WTC11 (cell line): ENCODE data around the gene AFF2. TPM values are rescaled to one million over a fixed set of nuclear protein-coding genes. Genes with fewer than 3 reads are reported as not detected.

Experiments used
- ATAC-seq: fragments of 200-7000 bp; cut with Tn5 transposase; 2 replicates; pipeline ENCODE4 v1.10.0; 2021; ENCODE audit warnings: mild to moderate bottlenecking, moderate library complexity
- CTCF ChIA-PET: fragments of 300-600 bp; sonication (Branson Sonifier 250); formaldehyde crosslinking; loops from one replicate; lab custom pipeline; 2021; ENCODE audit warnings: antibody characterized with exemption; lab: Charles Lee
- POLR2A ChIA-PET: fragments of 350-600 bp; sonication (Branson Sonifier 250); formaldehyde crosslinking; loops from one replicate; lab custom pipeline; 2021; ENCODE audit warnings: antibody characterized with exemption; lab: Charles Lee
- DNase-seq: peaks from one replicate; pipeline ENCODE4 v3.0.0; 2021; ENCODE audit warnings: low spot score
- H3K27ac Mint-ChIP-seq: 2 replicates; pipeline ENCODE4 v1.8.0; 2021; ENCODE audit warnings: mixed read lengths
- H3K27me3 Mint-ChIP-seq: 2 replicates; pipeline ENCODE4 v1.8.0; 2021; ENCODE audit warnings: low read depth, mild to moderate bottlenecking, moderate library complexity, mixed read lengths
- H3K36me3 Mint-ChIP-seq: 2 replicates; pipeline ENCODE4 v1.8.0; 2021; ENCODE audit warnings: mixed read lengths
- H3K4me1 Mint-ChIP-seq: 2 replicates; pipeline ENCODE4 v1.8.0; 2022; ENCODE audit warnings: mixed read lengths
- H3K4me3 Mint-ChIP-seq: 2 replicates; pipeline ENCODE4 v1.8.0; 2021; ENCODE audit warnings: mild to moderate bottlenecking, moderate library complexity, mixed read lengths
- H3K9me3 Mint-ChIP-seq: 2 replicates; pipeline ENCODE4 v1.8.0; 2021; ENCODE audit warnings: mixed read lengths
- CREB1 ChIP-seq: sonication (generic); formaldehyde crosslinking; IDR thresholded peaks from 2 replicates; pipeline ENCODE4 v1.8.0; 2023; ENCODE audit warnings: mild to moderate bottlenecking, missing genetic modification reagents
- ELF4 ChIP-seq: sonication (generic); formaldehyde crosslinking; IDR thresholded peaks from 2 replicates; pipeline ENCODE4 v1.8.1; 2022; ENCODE audit warnings: low read depth, mild to moderate bottlenecking, moderate library complexity, missing genetic modification reagents
- ETV6 ChIP-seq: sonication (generic); formaldehyde crosslinking; IDR thresholded peaks from 2 replicates; pipeline ENCODE4 v1.8.1; 2022; ENCODE audit warnings: mild to moderate bottlenecking, missing genetic modification reagents
- FOXK1 ChIP-seq: sonication (generic); formaldehyde crosslinking; IDR thresholded peaks from 2 replicates; pipeline ENCODE4 v1.8.0; 2022; ENCODE audit warnings: mild to moderate bottlenecking, moderate library complexity, missing genetic modification reagents
- MLX ChIP-seq: sonication (generic); formaldehyde crosslinking; IDR thresholded peaks from 2 replicates; pipeline ENCODE4 v1.8.1; 2023; ENCODE audit warnings: mild to moderate bottlenecking, missing genetic modification reagents, moderate library complexity
- MXD4 ChIP-seq: fragments of 250-450 bp; sonication (Bioruptor Pico); IDR thresholded peaks from 2 replicates; pipeline ENCODE4 v1.8.0; 2021; ENCODE audit warnings: mild to moderate bottlenecking, moderate library complexity, borderline replicate concordance
- NR2C2 ChIP-seq: sonication (generic); formaldehyde crosslinking; IDR thresholded peaks from 2 replicates; pipeline ENCODE4 v1.8.0; 2022; ENCODE audit warnings: mild to moderate bottlenecking, missing genetic modification reagents
- SMAD4 ChIP-seq: sonication (generic); formaldehyde crosslinking; IDR thresholded peaks from 2 replicates; pipeline ENCODE4 v1.8.0; 2022; ENCODE audit warnings: mild to moderate bottlenecking, missing genetic modification reagents
- TEAD1 ChIP-seq: sonication (generic); formaldehyde crosslinking; IDR thresholded peaks from 2 replicates; pipeline ENCODE4 v1.8.0; 2022; ENCODE audit warnings: mild to moderate bottlenecking, missing genetic modification reagents
- TP53 ChIP-seq: sonication (generic); formaldehyde crosslinking; IDR thresholded peaks from 2 replicates; pipeline ENCODE4 v1.8.1; 2023; ENCODE audit warnings: mild to moderate bottlenecking, missing genetic modification reagents
- ZNF219 ChIP-seq: sonication (generic); formaldehyde crosslinking; IDR thresholded peaks from 2 replicates; pipeline ENCODE4 v1.8.0; 2023; ENCODE audit warnings: missing genetic modification reagents, mild to moderate bottlenecking, borderline replicate concordance
- ZNF232 ChIP-seq: sonication (generic); formaldehyde crosslinking; IDR thresholded peaks from 2 replicates; pipeline ENCODE4 v1.8.0; 2022; ENCODE audit warnings: mild to moderate bottlenecking, missing genetic modification reagents
- ZNF317 ChIP-seq: sonication (generic); formaldehyde crosslinking; IDR thresholded peaks from 2 replicates; pipeline ENCODE4 v1.8.1; 2023; ENCODE audit warnings: low read depth, mild to moderate bottlenecking, moderate library complexity, missing genetic modification reagents, borderline replicate concordance
- ZNF671 ChIP-seq: fragments of 250-450 bp; sonication (Bioruptor Pico); IDR thresholded peaks from 2 replicates; pipeline ENCODE4 v1.8.0; 2021; ENCODE audit warnings: mild to moderate bottlenecking
- ZSCAN18 ChIP-seq: fragments of 250-450 bp; sonication (Bioruptor Pico); IDR thresholded peaks from 2 replicates; pipeline ENCODE4 v2.1.2; 2022; ENCODE audit warnings: mild to moderate bottlenecking, moderate library complexity
- total RNA-seq: library from RNA; stranded (reverse); gene quantifications from 3 replicates; pipeline ENCODE4 v1.2.3, GENCODE V29; 2021
- TF ChIP-seq, protein P1 (sequence below): sonication (generic); formaldehyde crosslinking; IDR thresholded peaks from 2 replicates; pipeline ENCODE4 v1.8.1; 2023; ENCODE audit warnings: mild to moderate bottlenecking, moderate library complexity, missing genetic modification reagents
- TF ChIP-seq, protein P2 (sequence below): sonication (generic); formaldehyde crosslinking; IDR thresholded peaks from 2 replicates; pipeline ENCODE4 v1.8.0; 2023; ENCODE audit warnings: missing genetic modification reagents
- TF ChIP-seq, protein P3 (sequence below): sonication (generic); formaldehyde crosslinking; IDR thresholded peaks from 2 replicates; pipeline ENCODE4 v1.8.1; 2022; ENCODE audit warnings: mild to moderate bottlenecking, moderate library complexity, missing genetic modification reagents
- TF ChIP-seq, protein P4 (sequence below): fragments of 250-450 bp; sonication (Bioruptor Pico); IDR thresholded peaks from 2 replicates; pipeline ENCODE4 v1.9.0; 2021; ENCODE audit warnings: mild to moderate bottlenecking
- TF ChIP-seq, protein P5 (sequence below): sonication (generic); formaldehyde crosslinking; IDR thresholded peaks from 2 replicates; pipeline ENCODE4 v1.8.0; 2022; ENCODE audit warnings: mild to moderate bottlenecking, missing genetic modification reagents
- TF ChIP-seq, protein P6 (sequence below): sonication (generic); formaldehyde crosslinking; IDR thresholded peaks from 2 replicates; pipeline ENCODE4 v1.8.1; 2022; ENCODE audit warnings: missing genetic modification reagents, borderline replicate concordance

Gene AFF2
- total RNA-seq, 1 experiment from 2014 or later: 7.6 TPM

DNA sequence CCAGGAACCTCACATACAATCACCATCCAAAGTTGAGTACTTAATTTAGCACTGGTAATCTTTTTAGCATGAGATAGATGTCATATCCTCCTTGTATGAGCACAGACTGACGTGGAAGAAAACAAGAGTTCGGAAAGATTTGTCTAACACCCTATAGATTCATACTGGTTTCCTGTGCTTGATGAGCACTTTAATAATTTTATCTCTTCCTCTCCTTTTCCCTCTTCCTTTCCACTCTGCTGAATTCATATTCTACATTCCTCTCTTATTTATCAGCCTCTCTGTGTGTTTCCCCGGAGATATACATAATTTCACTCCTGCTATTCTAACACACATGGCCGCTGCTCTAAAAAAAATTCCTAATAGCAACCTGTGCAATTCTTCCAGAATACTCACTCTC lies 273.9 kb downstream of the AFF2 start:
- Mint-ChIP-seq H3K9me3 (peaks cover 29% of the 10 kb centered on the region), H3K27me3 (no peaks in the 10 kb centered on the region), H3K4me3 (no peak overlapping the region), H3K36me3 (peaks cover 7% of the 10 kb centered on the region), H3K27ac (no peak overlapping the region), H3K4me1 (peaks cover 10% of the 10 kb centered on the region)
- DNase-seq (no peak), ATAC-seq (no peak)
- ChIA-PET POLR2A (no interaction called here), CTCF (no interaction called here)
- TF ChIP-seq TP53 (CRISPR knock-in tag) (no peak), NR2C2 (CRISPR knock-in tag) (no peak), ZNF232 (CRISPR knock-in tag) (no peak)
- TF ChIP-seq, protein P1, sequence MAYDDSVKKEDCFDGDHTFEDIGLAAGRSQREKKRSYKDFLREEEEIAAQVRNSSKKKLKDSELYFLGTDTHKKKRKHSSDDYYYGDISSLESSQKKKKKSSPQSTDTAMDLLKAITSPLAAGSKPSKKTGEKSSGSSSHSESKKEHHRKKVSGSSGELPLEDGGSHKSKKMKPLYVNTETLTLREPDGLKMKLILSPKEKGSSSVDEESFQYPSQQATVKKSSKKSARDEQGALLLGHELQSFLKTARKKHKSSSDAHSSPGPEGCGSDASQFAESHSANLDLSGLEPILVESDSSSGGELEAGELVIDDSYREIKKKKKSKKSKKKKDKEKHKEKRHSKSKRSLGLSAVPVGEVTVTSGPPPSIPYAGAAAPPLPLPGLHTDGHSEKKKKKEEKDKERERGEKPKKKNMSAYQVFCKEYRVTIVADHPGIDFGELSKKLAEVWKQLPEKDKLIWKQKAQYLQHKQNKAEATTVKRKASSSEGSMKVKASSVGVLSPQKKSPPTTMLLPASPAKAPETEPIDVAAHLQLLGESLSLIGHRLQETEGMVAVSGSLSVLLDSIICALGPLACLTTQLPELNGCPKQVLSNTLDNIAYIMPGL: no peak

GRCh38 chrX:148784137-148784536 lies 283.7 kb downstream of the AFF2 start:
- DNase-seq: no peak
- POLR2A ChIA-PET: no interaction called here
- Mint-ChIP-seq H3K36me3 (no peaks in the 10 kb centered on the region), H3K27me3 (no peaks in the 10 kb centered on the region), H3K27ac (no peak overlapping the region), H3K4me1 (peaks cover 15% of the 10 kb centered on the region)
- no peak for ATAC-seq
- TF ChIP-seq FOXK1 (no peak), ZNF671 (no peak), SMAD4 (no peak), ZSCAN18 (CRISPR knock-in tag) (no peak), MLX (CRISPR knock-in tag) (no peak)
- TF ChIP-seq, protein P2, sequence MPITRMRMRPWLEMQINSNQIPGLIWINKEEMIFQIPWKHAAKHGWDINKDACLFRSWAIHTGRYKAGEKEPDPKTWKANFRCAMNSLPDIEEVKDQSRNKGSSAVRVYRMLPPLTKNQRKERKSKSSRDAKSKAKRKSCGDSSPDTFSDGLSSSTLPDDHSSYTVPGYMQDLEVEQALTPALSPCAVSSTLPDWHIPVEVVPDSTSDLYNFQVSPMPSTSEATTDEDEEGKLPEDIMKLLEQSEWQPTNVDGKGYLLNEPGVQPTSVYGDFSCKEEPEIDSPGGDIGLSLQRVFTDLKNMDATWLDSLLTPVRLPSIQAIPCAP (CRISPR knock-in tag): no peak
- TF ChIP-seq, all 79 proteins: peak for 0
- H3K4me3 Mint-ChIP-seq: no peak overlapping the region
- CTCF ChIA-PET: no interaction called here
- H3K9me3 Mint-ChIP-seq: peaks cover 4% of the 10 kb centered on the region

DNA sequence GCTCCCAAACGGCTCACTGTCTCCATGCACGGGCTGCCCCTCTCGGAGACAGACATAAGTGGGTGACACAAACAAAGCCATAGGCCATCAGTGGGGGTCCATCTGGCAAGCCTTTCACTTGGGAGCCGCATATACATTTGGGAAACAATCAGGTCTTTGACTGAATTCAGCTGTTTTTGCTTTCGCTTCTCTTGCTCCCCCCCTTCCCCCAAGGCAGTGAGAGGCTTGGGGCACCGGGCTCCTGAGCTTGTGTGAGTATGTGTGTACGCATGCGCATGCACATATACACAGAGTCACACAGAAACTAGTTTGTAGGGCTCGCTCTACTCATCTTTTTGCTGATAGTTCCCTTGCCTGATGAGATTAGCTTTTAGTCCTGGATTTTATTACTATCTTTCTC lies 284.4 kb downstream of the AFF2 start:
- POLR2A ChIA-PET: no interaction called here
- peak; percentile 11 for DNase-seq
- H3K4me3 Mint-ChIP-seq: no peak overlapping the region; the same call in 1 of the 2 replicates
- H3K36me3 Mint-ChIP-seq: no peaks in the 10 kb centered on the region
- CTCF ChIA-PET: no interaction called here
- H3K27ac Mint-ChIP-seq: no peak overlapping the region
- ATAC-seq: no peak; the same call in 1 of the 2 replicates
- H3K27me3 Mint-ChIP-seq: no peaks in the 10 kb centered on the region
- peaks cover 3% of the 10 kb centered on the region; the same call in 1 of the 2 replicates for H3K9me3 Mint-ChIP-seq
- TF ChIP-seq TEAD1 (CRISPR knock-in tag): no peak
- no peak for TF ChIP-seq ELF4 (CRISPR knock-in tag)
- TF ChIP-seq, protein P3, sequence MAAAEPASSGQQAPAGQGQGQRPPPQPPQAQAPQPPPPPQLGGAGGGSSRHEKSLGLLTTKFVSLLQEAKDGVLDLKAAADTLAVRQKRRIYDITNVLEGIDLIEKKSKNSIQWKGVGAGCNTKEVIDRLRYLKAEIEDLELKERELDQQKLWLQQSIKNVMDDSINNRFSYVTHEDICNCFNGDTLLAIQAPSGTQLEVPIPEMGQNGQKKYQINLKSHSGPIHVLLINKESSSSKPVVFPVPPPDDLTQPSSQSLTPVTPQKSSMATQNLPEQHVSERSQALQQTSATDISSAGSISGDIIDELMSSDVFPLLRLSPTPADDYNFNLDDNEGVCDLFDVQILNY: no peak
- TF ChIP-seq CREB1 (CRISPR knock-in tag): no peak
- TF ChIP-seq ZNF232 (CRISPR knock-in tag): no peak
- no peak for TF ChIP-seq FOXK1
- TF ChIP-seq ZNF219 (CRISPR knock-in tag): no peak
- peaks cover 15% of the 10 kb centered on the region for H3K4me1 Mint-ChIP-seq

DNA sequence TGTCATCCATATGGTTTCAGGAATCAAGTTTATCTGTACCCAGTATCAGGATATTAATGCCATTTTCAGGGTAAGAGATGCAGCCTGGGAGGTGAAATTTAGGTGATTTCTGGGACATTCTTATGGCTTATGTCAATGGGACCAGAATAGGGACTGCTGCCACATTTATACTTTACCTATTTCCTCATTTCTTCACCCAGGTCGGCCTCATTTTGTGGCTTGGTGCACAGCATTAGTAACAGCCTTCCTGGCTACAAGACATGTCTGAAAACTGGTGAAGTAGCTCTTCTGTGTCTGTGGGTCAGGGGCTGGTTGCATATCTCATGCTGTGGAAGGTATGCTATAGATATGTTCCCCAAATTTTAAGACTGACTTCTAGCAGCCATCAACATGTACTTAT lies 284.8 kb downstream of the AFF2 start:
- ChIA-PET CTCF (no interaction called here), POLR2A (no interaction called here)
- Mint-ChIP-seq H3K4me3 (no peak overlapping the region; the same call in 1 of the 2 replicates), H3K4me1 (peaks cover 15% of the 10 kb centered on the region), H3K27ac (no peak overlapping the region), H3K9me3 (peaks cover 2% of the 10 kb centered on the region; the same call in 1 of the 2 replicates), H3K36me3 (no peaks in the 10 kb centered on the region), H3K27me3 (no peaks in the 10 kb centered on the region)
- ATAC-seq (no peak), DNase-seq (no peak)
- TF ChIP-seq MXD4 (CRISPR knock-in tag): no peak
- TF ChIP-seq, protein P4, sequence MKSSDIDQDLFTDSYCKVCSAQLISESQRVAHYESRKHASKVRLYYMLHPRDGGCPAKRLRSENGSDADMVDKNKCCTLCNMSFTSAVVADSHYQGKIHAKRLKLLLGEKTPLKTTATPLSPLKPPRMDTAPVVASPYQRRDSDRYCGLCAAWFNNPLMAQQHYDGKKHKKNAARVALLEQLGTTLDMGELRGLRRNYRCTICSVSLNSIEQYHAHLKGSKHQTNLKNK (CRISPR knock-in tag): no peak
- TF ChIP-seq CREB1 (CRISPR knock-in tag): no peak
- TF ChIP-seq, protein P5, sequence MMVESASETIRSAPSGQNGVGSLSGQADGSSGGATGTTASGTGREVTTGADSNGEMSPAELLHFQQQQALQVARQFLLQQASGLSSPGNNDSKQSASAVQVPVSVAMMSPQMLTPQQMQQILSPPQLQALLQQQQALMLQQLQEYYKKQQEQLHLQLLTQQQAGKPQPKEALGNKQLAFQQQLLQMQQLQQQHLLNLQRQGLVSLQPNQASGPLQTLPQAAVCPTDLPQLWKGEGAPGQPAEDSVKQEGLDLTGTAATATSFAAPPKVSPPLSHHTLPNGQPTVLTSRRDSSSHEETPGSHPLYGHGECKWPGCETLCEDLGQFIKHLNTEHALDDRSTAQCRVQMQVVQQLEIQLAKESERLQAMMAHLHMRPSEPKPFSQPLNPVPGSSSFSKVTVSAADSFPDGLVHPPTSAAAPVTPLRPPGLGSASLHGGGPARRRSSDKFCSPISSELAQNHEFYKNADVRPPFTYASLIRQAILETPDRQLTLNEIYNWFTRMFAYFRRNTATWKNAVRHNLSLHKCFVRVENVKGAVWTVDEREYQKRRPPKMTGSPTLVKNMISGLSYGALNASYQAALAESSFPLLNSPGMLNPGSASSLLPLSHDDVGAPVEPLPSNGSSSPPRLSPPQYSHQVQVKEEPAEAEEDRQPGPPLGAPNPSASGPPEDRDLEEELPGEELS (CRISPR knock-in tag): no peak
- TF ChIP-seq ZNF317 (CRISPR knock-in tag): no peak
- TF ChIP-seq, protein P6, sequence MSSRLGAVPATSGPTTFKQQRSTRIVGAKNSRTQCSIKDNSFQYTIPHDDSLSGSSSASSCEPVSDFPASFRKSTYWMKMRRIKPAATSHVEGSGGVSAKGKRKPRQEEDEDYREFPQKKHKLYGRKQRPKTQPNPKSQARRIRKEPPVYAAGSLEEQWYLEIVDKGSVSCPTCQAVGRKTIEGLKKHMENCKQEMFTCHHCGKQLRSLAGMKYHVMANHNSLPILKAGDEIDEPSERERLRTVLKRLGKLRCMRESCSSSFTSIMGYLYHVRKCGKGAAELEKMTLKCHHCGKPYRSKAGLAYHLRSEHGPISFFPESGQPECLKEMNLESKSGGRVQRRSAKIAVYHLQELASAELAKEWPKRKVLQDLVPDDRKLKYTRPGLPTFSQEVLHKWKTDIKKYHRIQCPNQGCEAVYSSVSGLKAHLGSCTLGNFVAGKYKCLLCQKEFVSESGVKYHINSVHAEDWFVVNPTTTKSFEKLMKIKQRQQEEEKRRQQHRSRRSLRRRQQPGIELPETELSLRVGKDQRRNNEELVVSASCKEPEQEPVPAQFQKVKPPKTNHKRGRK (CRISPR knock-in tag): no peak
- TF ChIP-seq ETV6 (CRISPR knock-in tag): no peak
